GM19463 (cell line): ENCODE data around the gene TM9SF2.
A peak's percentile ranks its signal among the peaks of the same experiment; 100 is the strongest.
"Not testable (repeated sequence)": the region's sequence is repeated elsewhere in the genome, so short reads cannot be mapped to it uniquely, and the experiment has no call there.

Experiments used
- ATAC-seq: cut with Tn5 transposase; IDR thresholded peaks from one replicate; pipeline ENCODE4 v1.9.1; 2021; ENCODE audit warnings: mild to moderate bottlenecking, moderate library complexity; ENCODE audit not compliant: unreplicated experiment

The TM9SF2 gene

DNA sequence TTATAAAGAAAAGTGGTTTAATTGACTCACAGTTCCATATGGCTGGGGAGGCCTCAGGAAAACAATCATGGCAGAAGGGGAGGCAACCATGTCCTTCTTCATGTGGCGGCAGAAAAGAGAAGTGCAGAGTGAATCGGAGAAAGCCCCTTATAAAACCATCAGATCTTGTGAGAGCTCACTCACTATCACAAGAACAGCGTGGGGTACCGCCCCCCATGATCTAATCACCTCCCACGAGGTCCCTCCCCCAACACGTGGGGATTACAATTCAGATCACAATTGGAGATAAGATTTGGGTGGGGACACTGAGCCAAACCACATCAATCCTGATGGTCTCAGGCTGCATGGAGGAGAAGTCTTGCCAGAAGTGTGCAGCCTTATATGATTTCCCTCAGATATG, 26.0 kb downstream of the TM9SF2 start:
- no peak for ATAC-seq

DNA sequence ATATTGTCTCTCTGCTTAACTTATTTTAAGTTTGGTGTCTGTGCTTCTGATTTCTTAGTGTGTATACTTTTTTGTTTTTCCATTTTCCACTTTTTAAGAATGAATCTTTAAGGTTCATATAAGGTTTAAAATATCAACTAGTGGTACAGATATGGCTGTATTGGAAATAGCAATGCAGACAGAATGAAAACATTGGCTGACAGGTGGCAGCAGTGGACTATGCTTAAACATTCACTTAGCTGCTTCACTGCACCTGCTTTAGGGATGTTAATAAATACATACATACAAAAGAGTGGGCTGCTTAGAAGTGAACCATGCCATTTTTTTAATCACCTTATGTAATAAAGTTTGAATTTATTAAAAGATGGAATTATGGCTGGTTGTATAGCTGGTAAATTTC, 27.3 kb downstream of the TM9SF2 start:
- ATAC-seq: peak; percentile 86

DNA sequence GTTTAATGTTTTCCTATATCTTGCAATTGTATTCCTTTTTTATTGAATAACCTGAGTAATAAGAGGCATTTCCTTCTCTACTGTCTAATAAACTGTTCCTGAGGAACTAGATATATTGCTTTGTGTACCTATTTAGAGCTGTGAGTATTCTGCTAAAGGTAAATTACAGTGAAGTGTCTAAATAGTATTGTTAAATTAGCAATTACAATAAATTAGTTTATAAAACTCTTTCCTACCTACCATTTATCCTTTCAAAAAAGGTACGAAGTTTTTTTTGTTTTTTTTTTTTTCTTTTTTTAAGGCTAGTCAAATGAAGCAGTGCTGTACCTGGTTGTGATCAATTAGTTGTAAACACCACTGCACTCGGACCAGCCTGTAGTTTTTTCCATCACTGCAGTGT, 34.8 kb downstream of the TM9SF2 start:
- ATAC-seq: no peak

DNA sequence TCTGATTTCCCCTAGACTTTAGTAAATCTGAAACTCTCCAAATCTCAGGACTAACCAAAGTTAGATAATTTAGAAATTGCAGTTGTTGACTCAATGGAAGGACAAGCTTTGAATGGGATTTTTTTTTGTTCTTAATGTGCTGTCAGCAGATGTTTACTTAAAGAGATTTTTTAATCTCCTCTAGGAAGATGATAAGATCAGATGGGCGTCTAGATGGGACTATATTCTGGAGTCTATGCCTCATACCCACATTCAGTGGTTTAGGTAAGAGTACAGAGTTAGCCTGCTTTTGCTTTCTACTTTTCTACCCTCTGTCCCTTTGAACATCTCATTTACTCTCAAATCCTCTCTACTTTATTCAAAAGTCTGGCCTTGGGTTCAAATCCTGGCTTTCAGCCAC, 39.3 kb downstream of the TM9SF2 start:
- ATAC-seq: no peak

DNA sequence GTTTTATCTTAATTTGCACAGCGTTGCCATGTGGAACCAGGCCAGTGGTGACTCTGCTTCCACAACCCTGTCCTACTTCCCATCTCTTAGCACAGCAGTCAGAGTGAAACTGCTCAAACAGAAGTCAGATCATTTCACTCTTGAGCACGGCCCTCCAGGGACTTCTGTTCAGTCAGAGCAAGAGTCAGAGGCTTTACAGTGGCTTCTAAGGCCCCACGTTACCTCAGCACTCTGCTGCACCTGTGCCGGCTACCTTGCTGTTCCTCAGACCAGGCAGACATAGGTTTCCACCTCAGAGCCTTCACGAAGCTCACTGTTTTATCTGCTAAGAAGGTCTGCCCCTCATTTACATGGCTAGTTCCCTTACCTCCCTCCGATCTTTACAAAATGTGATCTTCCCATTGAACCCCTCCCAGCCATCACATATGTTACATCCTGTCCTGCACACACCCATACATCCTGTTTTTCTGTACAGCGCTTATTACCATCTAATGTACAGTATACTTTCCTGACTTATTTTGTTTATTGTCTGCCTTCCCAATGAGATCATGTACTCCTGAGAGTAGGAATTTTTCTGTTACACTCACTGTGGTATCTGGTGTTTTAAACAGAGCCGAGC, 41.6 kb downstream of the TM9SF2 start:
- peak; percentile 96 for ATAC-seq

DNA sequence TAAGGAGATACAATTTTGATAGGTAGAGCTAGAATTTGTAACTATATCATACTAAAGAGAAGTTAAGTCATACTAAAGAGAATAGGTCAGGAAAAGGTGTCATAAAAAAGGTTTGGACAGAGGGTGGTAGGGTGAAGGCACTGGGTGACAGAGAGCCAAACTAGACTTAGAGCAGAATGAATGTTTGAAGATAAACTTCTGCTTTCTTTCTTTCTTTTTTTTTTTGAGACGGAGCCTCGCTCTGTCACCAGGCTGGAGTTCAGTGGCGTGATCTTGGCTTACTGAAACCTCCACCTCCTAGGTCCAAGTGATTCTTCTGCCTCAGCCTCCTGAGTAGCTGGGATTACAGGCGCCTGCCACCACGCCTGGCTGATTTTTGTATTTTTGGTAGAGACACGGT, 44.1 kb downstream of the TM9SF2 start:
- no peak for ATAC-seq

DNA sequence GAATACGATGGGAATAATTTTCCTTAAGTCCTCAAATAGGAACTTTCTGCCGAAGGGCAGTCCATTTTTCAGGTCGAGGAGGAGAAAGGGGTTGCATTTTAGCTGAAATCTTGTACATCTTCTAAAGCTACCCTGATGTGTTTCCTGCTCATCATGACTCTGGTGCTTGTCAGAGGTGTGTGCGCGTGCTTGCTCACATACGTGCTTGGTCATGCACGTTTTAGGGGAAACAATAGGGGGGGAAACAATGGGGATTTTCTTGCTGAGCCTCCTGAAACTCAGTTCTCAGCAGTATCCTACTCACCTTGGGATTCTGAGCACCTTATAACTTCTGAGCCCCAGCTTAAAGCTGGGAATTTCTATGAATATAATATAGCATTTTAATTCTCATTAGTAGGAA, 44.7 kb downstream of the TM9SF2 start:
- no peak for ATAC-seq

DNA sequence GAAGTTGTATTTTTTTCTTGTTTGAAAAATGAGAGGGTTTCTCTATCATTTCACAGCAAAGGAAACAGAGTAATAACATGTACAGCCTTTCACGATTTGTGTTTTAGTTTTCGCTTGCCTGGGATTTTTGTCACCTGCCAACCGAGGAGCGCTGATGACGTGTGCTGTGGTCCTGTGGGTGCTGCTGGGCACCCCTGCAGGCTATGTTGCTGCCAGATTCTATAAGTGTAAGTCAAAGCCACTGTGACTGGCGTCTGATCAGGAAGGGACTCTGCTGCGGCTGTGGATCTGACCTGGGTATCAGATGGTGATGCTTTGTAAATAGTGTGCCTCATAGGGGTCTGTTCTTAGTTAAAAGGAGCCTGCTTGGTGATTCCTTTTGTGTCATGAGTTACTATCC, 45.6 kb downstream of the TM9SF2 start:
- no peak for ATAC-seq

DNA sequence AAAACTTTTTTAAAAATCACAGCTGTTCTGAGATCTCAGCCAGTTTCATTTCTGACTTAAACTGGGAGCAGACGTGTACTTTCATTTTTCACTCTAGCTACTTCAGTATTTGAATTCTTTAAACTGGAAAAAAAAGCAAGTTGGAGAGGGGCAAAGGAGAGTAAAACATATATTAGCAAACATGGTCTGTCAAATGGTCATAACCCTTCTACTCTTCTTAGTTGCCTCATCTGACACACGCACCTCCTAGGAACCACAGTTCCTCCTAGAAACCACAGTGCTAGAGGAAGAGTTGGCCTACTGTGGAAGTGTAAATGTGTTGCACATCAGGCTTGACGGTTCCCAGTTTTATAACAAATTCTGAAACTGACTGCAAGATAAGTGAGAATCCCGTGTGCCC, 47.2 kb downstream of the TM9SF2 start:
- peak; percentile 55 for ATAC-seq

DNA sequence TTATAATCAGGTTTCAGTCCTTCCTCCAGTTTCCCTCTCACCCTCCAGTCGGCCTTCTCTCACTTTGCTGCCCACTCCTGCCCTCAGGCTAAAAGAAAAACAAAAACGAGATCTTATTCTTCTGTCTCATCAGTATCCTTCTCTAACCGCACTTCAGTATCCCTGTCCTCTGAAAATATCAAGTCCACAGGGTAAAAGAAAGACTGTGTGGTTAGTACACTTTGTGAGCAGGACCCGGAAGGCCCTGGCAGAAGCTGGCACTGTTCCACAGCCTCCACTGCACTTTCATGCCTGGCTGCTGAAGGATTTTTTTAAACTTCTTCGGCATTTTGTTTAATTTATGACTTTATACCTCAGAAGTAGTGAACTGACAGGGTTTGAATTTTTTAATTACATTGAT, 51.8 kb downstream of the TM9SF2 start:
- no peak for ATAC-seq

DNA sequence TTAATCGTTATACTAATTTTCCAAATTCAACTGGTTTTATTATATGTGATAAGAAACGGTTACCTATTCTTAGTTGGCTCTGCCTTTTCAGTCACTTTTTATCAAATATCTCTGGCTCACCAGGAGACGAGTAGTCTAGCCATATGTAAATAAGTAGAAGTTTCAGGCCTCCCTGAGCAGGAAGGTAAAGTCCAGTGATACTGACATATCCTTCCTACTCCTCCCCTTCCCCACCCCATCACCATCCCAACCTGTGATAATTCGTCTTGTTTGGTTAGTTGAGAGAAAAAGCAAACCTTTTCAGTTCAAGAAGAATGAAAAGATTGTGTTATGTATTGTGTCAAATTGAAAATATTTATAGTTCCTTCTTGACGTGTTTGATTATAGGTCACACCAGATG, 53.9 kb downstream of the TM9SF2 start:
- ATAC-seq: no peak

DNA sequence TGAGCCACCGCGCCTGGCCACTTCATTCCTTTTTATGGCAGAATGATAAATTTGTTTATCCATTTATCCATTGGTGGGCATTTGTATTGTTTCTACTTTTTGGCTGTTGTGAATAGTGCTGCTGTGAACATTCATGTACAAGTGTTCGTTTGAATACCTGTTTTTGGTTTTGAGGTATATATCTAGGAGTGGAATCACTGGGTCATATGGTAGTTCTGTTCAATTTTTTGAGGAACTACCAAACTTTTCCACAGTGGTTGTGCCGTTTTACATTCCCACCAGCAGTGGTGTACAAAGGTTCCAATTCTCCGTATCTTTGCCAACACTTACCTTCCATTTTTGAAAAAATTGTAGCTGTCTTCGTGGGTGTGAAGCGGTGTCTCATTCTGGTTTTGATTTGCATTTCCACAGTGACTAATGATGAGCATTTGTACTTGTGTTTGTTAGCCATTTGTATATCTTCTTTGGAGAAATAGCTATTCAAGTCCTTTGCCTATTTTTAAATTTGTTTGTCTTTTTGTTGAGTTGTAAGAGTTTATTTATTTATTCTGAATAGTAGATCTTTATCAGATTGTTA, 55.7 kb downstream of the TM9SF2 start:
- no peak for ATAC-seq

DNA sequence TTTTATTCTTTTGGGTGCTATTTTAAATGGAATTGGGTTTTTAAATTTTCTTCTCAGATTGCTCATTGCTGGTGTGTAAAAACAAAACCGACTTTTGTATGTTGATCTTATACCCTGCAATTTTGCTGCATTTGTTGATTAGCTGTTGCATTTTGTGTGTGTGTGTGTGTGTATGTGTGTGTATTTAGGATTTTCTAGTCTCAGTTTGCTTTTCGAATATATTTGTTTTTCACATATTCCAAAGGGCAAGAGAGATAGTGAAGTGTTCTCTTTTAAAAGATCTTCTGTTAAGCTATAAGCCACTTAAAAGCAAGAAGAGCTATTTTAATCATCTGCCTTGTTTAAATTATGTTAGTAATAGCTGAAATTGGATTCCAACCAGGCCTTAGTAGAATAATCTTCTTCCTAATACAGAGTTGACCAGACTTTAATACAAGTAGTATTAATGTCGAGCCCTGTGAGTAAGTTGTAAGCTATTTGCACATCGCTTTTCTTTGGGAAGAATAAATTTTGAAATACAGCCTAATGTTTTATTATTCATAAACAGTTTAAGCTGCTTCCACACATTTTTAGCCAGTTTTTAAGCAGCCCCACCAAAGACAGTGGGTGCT, 57.4 kb downstream of the TM9SF2 start:
- ATAC-seq: no peak

DNA sequence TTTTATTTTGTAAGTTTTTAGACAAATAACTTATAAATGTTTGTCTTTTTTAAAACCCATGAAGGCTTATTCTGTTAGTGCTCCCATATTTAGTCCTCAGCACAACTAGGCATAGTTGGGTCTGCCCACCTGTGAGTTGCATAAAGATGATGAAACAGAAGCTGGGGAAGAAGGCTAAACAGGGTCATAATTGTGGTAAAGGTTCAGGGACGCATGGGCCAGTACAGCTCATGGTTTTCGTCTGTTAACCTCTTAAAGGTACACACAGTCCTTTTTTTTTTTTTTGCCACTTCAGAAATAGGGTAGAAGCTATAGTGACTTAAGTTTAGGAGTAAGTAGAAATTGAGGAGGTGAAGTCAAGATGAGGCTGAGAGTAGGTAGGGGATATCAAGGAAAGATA, 58.3 kb downstream of the TM9SF2 start:
- no peak for ATAC-seq

DNA sequence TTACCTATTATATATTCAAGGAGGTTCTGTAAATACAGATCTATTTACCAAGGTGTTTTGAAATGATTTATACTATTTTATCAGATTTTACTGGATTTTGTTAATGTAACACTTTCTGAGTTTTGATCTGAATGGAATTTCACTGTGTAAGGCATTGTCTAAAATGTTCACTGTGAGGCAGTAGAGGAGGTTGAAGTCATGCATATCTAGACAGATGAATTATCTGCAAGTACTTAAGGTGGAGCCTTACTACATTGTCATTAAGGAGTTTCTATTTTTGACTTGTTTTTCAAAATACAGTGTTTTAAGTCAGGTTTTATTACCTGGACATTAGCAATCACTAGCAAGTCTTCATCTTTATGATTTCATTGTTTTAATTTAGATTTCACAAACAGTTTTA, 62.1 kb downstream of the TM9SF2 start:
- no peak for ATAC-seq

DNA sequence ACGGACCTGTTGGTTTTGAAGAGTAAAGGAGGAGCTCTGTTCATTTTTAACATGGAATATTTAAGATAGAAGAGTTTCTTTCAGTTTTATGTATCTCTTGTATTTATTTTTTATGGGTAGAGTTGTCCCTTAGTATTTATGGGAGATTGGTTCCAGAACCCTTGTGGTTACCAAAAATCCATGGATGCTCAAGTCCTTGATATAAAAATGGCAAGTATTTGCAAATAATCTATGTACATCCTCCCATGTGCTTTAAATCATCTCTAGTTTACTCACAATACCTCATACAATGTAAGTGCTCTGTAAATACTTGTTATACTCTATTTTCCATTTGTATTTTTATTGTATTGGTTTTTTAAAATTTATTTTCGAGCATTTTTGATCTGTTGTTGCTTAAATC, 63.1 kb downstream of the TM9SF2 start:
- ATAC-seq: no peak

DNA sequence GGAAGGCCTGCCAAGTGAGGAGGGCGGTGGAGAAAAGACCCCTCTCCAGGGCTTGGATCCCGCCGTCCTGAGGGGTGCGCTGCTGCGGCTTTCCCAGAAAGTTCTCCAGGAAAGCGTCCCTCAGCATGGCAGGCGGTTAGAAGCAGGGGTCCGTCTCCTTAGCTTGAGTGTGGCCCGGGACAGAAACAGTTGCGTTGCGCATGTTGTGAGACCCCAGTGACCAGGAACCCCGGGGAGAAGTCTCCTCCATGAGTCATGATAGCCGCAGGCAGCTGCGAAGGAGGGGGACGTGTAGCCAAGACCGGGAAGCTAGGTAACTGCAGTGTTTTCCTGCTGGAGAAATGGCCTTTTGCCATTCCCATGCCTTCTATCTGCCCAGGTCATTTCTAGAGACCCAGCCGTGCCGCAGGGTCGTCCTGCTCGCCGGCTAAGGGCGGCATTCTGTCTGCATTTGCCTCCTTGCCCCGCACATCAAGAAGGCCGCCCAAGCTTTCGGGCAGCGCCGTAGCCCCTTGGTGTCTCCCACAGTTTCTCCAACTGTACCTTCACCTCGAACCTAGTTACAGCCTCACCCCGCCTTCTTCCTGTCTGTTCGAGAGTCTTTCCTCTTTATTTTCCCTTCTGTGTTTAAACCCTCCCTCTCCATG, 64.3 kb downstream of the TM9SF2 start:
- no peak for ATAC-seq

DNA sequence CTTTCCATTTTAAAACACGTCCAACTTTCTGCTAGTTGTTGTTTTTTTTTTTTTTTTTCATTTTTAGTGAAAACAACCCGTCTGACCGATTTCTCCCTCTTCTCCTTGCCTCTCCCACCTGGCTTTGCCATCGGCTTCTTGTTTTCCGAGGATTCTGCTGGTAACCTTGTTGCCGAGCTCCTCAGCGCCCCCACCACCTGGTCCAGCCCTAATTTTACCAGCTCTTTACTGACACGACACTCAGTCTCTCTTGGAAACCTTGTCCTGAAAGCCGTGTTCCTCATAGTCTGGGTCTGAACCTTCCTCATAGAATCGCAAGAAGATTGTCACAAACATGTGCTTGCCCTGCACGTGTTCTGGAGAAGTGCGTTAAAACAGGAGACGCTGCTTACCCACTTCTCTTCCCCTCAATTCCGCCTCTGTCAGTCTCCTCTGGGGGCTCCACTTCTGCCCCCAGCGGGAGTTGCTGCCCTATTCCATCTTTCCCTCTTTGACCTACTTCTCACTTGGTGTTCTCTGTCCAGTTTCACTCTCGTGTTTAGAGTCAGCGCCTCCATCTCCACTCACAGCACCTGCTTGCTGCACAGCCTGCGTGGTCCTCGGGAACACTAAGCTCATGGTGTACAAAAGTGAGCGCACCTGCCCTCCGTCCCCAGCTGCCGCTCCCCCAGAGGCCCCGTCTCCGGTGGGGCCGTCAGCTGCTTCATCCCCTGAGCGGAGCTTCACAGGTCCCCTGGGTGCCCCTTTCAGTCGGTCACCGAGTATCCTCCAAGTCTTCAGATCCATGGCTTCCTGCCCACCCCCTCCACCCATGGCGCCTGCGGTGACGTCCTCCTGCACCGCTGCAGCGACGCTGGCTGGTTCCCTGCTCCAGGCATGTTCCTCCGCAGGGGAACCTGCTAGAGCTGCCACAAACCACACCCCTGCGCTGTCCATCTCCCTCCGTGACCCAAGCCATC, 65.1 kb downstream of the TM9SF2 start:
- no peak for ATAC-seq

DNA sequence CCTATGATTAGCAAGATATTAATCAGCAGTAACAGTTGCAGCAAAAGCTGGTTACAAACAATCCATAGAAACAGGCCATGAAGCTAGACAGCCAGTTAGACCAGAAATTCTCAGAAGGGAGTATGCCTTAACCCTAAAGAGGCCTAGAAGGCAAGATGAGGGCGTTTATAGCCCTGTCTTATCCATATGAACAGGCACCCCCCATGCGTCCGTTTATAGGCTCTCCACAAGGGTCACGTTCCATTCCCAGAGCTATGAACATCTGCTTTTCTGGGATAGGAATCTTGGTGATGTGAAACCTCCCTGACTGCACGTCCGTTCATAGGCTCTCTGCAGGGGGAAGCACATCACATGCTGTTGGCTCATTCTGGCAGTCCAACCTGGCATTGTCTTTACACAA, 67.6 kb downstream of the TM9SF2 start:
- not testable (repeated sequence) for ATAC-seq

DNA sequence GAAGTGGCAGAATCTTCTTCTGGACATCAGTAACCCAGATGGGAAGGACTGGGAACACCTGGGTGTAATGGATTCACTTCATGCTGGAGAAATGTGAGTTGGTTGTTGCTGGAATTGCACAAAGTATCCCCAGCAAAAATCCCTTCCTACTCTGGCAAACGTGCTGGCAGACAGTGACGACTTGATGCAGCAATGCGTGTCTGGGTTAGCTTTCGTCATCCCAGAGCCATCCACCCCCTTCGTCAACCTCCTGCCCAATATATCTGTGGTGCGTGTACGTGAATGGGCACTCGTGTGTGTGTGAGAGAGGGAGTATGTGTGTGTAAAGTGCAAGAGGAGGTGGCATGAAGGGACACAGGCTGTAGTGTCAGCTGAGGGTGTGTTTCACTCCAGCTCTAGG, 70.9 kb downstream of the TM9SF2 start:
- no peak for ATAC-seq

DNA sequence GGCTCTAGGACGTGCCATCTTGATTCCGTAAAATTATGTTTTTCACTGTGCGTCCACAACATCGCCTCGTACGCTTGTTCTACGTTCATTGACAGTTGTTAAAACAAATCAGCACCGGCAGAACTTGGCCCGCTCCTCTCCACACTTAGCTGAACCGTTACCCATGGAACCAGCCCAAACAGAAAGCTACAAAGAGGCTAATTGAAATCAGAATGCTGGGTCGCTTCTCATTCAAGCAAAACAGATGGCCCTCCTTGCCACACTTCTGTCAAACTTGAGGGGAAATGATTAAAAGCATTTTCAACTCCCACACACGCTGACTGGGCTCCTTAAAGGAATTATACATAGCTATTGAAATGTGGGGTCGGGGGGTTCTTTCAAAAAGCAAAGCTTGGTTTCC, 71.6 kb downstream of the TM9SF2 start:
- no peak for ATAC-seq
